ENCODE results near the gene TARP.
"Not testable (repeated sequence)": the region's sequence is repeated elsewhere in the genome, so short reads cannot be mapped to it uniquely, and the experiment has no call there.

Gene TARP

GRCh38 chr7:38259157-38259556 is 14.3 kb downstream of the TARP start:
- not testable (repeated sequence) for DNase-seq

- DNase-seq: no peak
Observed at GRCh38 chr7:38257350-38257677, 16.1 kb downstream of the TARP start.

- not testable (repeated sequence) for DNase-seq
Observed at GRCh38 chr7:38249849-38250248, 23.6 kb downstream of the TARP start.

- DNase-seq: no peak
Observed at GRCh38 chr7:38248069-38248567, 25.3 kb downstream of the TARP start.

- DNase-seq: no peak
Observed at GRCh38 chr7:38245409-38245977, 27.9 kb downstream of the TARP start.

- no peak for DNase-seq
Observed at GRCh38 chr7:38244516-38244915, 28.9 kb downstream of the TARP start.

GRCh38 chr7:38243345-38243744 is 30.1 kb downstream of the TARP start:
- DNase-seq: not testable (repeated sequence)

- DNase-seq: no peak
Observed at GRCh38 chr7:38242814-38243213, 30.6 kb downstream of the TARP start.

GRCh38 chr7:38241071-38241470 is 32.4 kb downstream of the TARP start:
- DNase-seq: no peak

- DNase-seq: not testable (repeated sequence)
Observed at GRCh38 chr7:38239129-38239528, 34.3 kb downstream of the TARP start.

- no peak for DNase-seq
Observed at GRCh38 chr7:38235606-38236005, 37.8 kb downstream of the TARP start.

GRCh38 chr7:38234759-38235158 is 38.7 kb downstream of the TARP start:
- DNase-seq: not testable (repeated sequence)

GRCh38 chr7:38232502-38233366 is 40.7 kb downstream of the TARP start:
- DNase-seq: peak; percentile 74

- DNase-seq: no peak
Observed at GRCh38 chr7:38229884-38230642, 43.4 kb downstream of the TARP start.

- DNase-seq: no peak
Observed at GRCh38 chr7:38229386-38229785, 44.0 kb downstream of the TARP start.

- no peak for DNase-seq
Observed at GRCh38 chr7:38224392-38224791, 49.0 kb downstream of the TARP start.

GRCh38 chr7:38223306-38223705 is 50.1 kb downstream of the TARP start:
- no peak for DNase-seq

GRCh38 chr7:38222481-38223096 is 50.8 kb downstream of the TARP start:
- DNase-seq: no peak

GRCh38 chr7:38220452-38220851 is 53.0 kb downstream of the TARP start:
- no peak for DNase-seq

- DNase-seq: no peak
Observed at GRCh38 chr7:38217672-38218071, 55.8 kb downstream of the TARP start.

- DNase-seq: peak; percentile 74
Observed at GRCh38 chr7:38215735-38216670, 57.4 kb downstream of the TARP start.

GRCh38 chr7:38215115-38215514 is 58.3 kb downstream of the TARP start:
- no peak for DNase-seq
